Upper lobe of right lung (tissue), 1 donor: ENCODE data around the gene TAS1R3. TPM values are rescaled to one million over a fixed set of nuclear protein-coding genes. Genes with fewer than 3 reads are reported as not detected.

Source experiments
- ATAC-seq: fragments of 200-7000 bp; cut with Tn5 transposase; one replicate; pipeline ENCODE4 v1.9.1; 2020; ENCODE audit warnings: mild to moderate bottlenecking, moderate library complexity
- DNase-seq: peaks from one replicate; pipeline ENCODE4 v3.0.0-alpha.2; 2020
- H3K27ac ChIP-seq: fragments of 200-600 bp; one replicate; pipeline ENCODE4 v1.8.0; 2022
- H3K27me3 ChIP-seq: fragments of 200-600 bp; one replicate; pipeline ENCODE4 v1.8.0; 2022; ENCODE audit warnings: mild to moderate bottlenecking
- H3K36me3 ChIP-seq: fragments of 200-600 bp; one replicate; pipeline ENCODE4 v1.8.0; 2022
- H3K4me1 ChIP-seq: fragments of 200-600 bp; one replicate; pipeline ENCODE4 v1.8.0; 2022
- H3K4me3 ChIP-seq: fragments of 200-600 bp; one replicate; pipeline ENCODE4 v1.8.0; 2022; ENCODE audit warnings: mild to moderate bottlenecking
- H3K9me3 ChIP-seq: fragments of 200-600 bp; one replicate; pipeline ENCODE4 v1.8.0; 2022
- intact Hi-C: fragments of 100-400 bp; cut with DNase I; formaldehyde crosslinking; loops from one replicate; pipeline ENCODE4 v1.11.0; 2022
- total RNA-seq: library from RNA; stranded (reverse); fragmentation: NEBNext Ultra II Directional; extraction: Animal tissue kit (Norgen Biotek cat#: 25700); gene quantifications from one replicate; pipeline ENCODE4 v1.2.1, GENCODE V29; 2021
- TF ChIP-seq, protein P1 (sequence below): fragments of 200-600 bp; IDR thresholded peaks from one replicate; pipeline ENCODE4 v1.8.0; 2022; ENCODE audit warnings: antibody characterized with exemption
- donor health status: DM: no; HTN: yes; CAD: no; lungs with severe emphysema.

Gene TAS1R3
- total RNA-seq, 1 donor from 2014 or later: 0.32 TPM

GRCh38 chr1:1285102-1285571 is 45.9 kb upstream of the TAS1R3 start:
- no peak for ATAC-seq
- intact Hi-C loops: loop anchor here (10.0 kb wide), 1 partner anchor 160 kb away; no protein-coding TSS in a partner anchor
- no peak for DNase-seq

DNA sequence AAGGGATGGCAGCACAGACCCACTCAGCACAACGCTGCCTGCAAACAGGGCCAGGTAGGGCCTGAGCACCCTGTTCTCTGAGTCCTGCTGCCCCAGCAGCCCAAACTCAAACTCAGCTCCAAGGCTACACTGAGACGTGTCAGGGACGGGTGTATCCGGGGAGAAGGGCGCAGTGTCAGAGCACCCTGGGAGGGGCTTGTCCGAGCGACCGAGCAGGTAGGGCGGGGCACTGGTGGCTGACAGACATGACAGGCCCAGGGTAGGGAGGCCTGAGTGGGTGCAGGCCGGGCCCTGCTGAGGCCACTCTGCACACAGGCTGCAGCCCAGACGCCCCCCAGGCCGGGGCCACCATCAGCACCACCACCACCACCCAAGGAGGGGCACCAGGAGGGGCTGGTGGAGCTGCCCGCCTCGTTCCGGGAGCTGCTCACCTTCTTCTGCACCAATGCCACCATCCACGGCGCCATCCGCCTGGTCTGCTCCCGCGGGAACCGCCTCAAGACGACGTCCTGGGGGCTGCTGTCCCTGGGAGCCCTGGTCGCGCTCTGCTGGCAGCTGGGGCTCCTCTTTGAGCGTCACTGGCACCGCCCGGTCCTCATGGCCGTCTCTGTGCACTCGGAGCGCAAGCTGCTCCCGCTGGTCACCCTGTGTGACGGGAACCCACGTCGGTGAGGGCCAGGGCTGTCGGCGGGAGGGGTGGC is 45.3 kb upstream of the TAS1R3 start:
- Histone ChIP-seq H3K36me3 (no peaks in the 10 kb centered on the region), H3K27me3 (peaks cover 14% of the 10 kb centered on the region), H3K27ac (no peak overlapping the region), H3K4me1 (no peaks in the 10 kb centered on the region), H3K4me3 (no peak overlapping the region), H3K9me3 (no peaks in the 10 kb centered on the region)
- ATAC-seq (no peak), DNase-seq (no peak)
- TF ChIP-seq, protein P1, sequence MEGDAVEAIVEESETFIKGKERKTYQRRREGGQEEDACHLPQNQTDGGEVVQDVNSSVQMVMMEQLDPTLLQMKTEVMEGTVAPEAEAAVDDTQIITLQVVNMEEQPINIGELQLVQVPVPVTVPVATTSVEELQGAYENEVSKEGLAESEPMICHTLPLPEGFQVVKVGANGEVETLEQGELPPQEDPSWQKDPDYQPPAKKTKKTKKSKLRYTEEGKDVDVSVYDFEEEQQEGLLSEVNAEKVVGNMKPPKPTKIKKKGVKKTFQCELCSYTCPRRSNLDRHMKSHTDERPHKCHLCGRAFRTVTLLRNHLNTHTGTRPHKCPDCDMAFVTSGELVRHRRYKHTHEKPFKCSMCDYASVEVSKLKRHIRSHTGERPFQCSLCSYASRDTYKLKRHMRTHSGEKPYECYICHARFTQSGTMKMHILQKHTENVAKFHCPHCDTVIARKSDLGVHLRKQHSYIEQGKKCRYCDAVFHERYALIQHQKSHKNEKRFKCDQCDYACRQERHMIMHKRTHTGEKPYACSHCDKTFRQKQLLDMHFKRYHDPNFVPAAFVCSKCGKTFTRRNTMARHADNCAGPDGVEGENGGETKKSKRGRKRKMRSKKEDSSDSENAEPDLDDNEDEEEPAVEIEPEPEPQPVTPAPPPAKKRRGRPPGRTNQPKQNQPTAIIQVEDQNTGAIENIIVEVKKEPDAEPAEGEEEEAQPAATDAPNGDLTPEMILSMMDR: no peak
- intact Hi-C loops: loop anchor here (10.0 kb wide), 1 partner anchor 161 kb away; no protein-coding TSS in a partner anchor

More at GRCh38 chr1:1285102-1285571, 45.9 kb upstream of the TAS1R3 start:
- Histone ChIP-seq H3K4me3 (no peak overlapping the region), H3K27ac (no peak overlapping the region), H3K27me3 (peaks cover 14% of the 10 kb centered on the region), H3K4me1 (no peaks in the 10 kb centered on the region), H3K36me3 (no peaks in the 10 kb centered on the region), H3K9me3 (no peaks in the 10 kb centered on the region)
- TF ChIP-seq, protein P1: no peak

DNA sequence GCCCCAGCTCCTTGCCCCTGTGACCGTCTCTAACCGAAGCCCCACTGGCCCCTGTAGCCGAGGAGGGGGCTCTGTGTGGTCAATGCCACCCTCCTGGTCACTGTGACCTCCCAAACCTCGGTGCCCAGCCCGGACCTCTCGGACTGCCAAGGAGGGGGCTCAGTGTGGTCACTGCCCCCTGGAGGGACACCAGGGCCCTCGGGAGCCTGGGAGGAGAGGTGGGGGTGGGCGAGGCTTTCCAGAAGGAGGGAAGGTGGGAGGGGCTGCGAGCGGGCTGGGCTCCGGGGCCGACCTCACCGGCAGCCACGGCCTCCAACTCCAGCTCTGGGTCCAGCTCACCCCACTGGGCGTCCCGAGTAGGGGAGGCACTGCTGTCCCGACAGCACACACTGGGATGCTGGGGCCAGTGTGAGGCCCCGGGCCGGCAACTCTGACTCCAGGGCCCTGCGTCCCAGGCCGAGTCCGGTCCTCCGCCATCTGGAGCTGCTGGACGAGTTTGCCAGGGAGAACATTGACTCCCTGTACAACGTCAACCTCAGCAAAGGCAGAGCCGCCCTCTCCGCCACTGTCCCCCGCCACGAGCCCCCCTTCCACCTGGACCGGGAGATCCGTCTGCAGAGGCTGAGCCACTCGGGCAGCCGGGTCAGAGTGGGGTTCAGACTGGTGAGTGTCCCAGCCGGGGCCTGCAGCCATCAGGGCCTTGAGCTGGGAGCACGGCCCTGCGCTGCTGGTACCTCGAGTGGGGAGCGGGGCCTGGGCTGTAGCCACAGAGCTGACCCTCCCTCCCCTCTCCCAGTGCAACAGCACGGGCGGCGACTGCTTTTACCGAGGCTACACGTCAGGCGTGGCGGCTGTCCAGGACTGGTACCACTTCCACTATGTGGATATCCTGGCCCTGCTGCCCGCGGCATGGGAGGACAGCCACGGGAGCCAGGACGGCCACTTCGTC is 44.5 kb upstream of the TAS1R3 start:
- intact Hi-C loops: loop anchor here (10.0 kb wide), 1 partner anchor 162 kb away; no protein-coding TSS in a partner anchor
- no peaks in the 10 kb centered on the region for H3K36me3 ChIP-seq
- no peaks in the 10 kb centered on the region for H3K9me3 ChIP-seq
- H3K27ac ChIP-seq: no peak overlapping the region
- DNase-seq: peak; percentile 66
- H3K4me1 ChIP-seq: no peaks in the 10 kb centered on the region
- TF ChIP-seq, protein P1: no peak
- H3K27me3 ChIP-seq: peaks cover 14% of the 10 kb centered on the region
- ATAC-seq: no peak
- no peak overlapping the region for H3K4me3 ChIP-seq

GRCh38 chr1:1287288-1288110 is 43.6 kb upstream of the TAS1R3 start:
- H3K4me3 ChIP-seq: no peak overlapping the region
- TF ChIP-seq, protein P1: no peak
- no peaks in the 10 kb centered on the region for H3K9me3 ChIP-seq
- no peaks in the 10 kb centered on the region for H3K4me1 ChIP-seq
- no peaks in the 10 kb centered on the region for H3K36me3 ChIP-seq
- no peak overlapping the region for H3K27ac ChIP-seq
- no peak for DNase-seq
- ATAC-seq: no peak
- peaks cover 14% of the 10 kb centered on the region for H3K27me3 ChIP-seq
- intact Hi-C loops: loop anchor here (10.0 kb wide), 1 partner anchor 163 kb away; no protein-coding TSS in a partner anchor

DNA sequence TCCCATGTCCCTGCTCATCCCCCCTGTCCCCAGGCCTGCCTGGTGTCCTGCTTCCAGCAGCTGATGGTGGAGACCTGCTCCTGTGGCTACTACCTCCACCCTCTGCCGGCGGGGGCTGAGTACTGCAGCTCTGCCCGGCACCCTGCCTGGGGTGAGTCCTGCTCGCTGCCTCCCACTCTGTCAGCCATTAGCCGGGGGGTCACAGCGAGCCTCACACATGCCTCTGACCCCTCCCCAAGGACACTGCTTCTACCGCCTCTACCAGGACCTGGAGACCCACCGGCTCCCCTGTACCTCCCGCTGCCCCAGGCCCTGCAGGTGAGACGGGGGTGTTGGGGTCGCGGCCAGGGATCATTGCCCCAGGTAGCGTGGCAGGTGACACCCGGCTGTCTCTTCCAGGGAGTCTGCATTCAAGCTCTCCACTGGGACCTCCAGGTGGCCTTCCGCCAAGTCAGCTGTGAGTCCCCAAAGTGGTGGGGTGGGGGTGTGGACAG is 40.8 kb upstream of the TAS1R3 start:
- ATAC-seq: peak; percentile 63
- no peak overlapping the region for H3K4me3 ChIP-seq
- peak; percentile 83 for DNase-seq
- no peaks in the 10 kb centered on the region for H3K9me3 ChIP-seq
- intact Hi-C loops: no loop called here
- H3K36me3 ChIP-seq: no peaks in the 10 kb centered on the region
- no peak overlapping the region for H3K27ac ChIP-seq
- peaks cover 14% of the 10 kb centered on the region for H3K27me3 ChIP-seq
- TF ChIP-seq, protein P1: peak; percentile 59
- no peaks in the 10 kb centered on the region for H3K4me1 ChIP-seq
